Measurements from ENCODE around the gene ZC3H10. TPM values are rescaled to one million over a fixed set of nuclear protein-coding genes. Genes with fewer than 3 reads are reported as not detected.

ZC3H10 gene
- total and polyA plus RNA-seq, 2 of the 13 experiments (the other 11 are each of a cell fraction or from before 2014, with no cell fraction given), result 0.70 to 2.3 TPM

DNA sequence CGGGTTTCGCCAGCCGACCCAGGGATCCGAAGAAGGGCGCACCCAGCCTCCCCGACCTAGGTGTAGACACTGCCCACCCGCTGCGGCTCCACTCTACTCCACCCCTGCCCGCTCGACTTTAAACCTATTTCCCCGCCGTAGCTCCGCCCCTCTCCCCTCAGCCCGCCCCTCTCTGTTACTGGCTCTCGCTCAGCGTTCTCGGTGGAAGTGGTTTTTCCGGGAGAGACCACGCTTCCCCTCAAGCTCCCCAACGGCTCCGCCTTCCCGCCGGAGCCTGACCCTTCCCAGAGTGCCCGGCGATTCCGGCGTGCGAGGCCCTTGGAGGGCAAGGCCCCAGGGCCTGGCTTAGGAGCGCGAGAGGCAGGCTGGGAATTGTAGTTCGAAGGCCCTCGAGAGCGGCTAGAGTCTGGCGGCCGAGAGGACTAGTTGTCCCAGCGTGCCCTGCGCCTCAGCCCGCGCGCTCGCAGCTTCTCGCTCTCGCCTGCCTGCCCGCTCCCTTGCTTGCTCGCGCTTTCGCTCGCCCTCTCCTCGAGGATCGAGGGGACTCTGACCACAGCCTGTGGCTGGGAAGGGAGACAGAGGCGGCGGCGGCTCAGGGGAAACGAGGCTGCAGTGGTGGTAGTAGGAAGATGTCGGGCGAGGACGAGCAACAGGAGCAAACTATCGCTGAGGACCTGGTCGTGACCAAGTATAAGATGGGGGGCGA, 13.8 kb upstream of the ZC3H10 start, which contains the start of gene PA2G4 (continued):
- TF ChIP-seq, protein P1, sequence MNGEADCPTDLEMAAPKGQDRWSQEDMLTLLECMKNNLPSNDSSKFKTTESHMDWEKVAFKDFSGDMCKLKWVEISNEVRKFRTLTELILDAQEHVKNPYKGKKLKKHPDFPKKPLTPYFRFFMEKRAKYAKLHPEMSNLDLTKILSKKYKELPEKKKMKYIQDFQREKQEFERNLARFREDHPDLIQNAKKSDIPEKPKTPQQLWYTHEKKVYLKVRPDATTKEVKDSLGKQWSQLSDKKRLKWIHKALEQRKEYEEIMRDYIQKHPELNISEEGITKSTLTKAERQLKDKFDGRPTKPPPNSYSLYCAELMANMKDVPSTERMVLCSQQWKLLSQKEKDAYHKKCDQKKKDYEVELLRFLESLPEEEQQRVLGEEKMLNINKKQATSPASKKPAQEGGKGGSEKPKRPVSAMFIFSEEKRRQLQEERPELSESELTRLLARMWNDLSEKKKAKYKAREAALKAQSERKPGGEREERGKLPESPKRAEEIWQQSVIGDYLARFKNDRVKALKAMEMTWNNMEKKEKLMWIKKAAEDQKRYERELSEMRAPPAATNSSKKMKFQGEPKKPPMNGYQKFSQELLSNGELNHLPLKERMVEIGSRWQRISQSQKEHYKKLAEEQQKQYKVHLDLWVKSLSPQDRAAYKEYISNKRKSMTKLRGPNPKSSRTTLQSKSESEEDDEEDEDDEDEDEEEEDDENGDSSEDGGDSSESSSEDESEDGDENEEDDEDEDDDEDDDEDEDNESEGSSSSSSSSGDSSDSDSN (CRISPR knock-in tag; IDR thresholded peaks at IDR 0.05), result peak; percentile 89
- TF ChIP-seq CBX1 (IDR thresholded peaks at IDR 0.05; ENCODE audit: low read depth) (peak; percentile 90), KDM3A (CRISPR knock-in tag; IDR thresholded peaks at IDR 0.05; ENCODE audit: low read depth) (peak; percentile 78; the same call in 1 of the 2 replicates), ZNF496 (CRISPR knock-in tag; IDR thresholded peaks at IDR 0.05; ENCODE audit: insufficient replicate concordance) (no peak), SMARCC2 (IDR thresholded peaks at IDR 0.05) (no peak), PCBP2 (optimal IDR thresholded peaks at IDR 0.05; ENCODE audit: low read depth, low read length, poor library complexity, severe bottlenecking) (no peak), YEATS4 (CRISPR knock-in tag; IDR thresholded peaks at IDR 0.05; ENCODE audit: borderline replicate concordance) (peak; percentile 80), ZZZ3 (CRISPR knock-in tag; IDR thresholded peaks at IDR 0.05; ENCODE audit: borderline replicate concordance) (peak; percentile 81; the same call in 1 of the 2 replicates), POLR2G (IDR thresholded peaks at IDR 0.05; ENCODE audit: low read depth, low read length) (peak; percentile 98), ZMYM4 (CRISPR knock-in tag; IDR thresholded peaks at IDR 0.05) (peak; percentile 86), FOXA3 (CRISPR knock-in tag; IDR thresholded peaks at IDR 0.05) (peak; percentile 68), BRCA1 (CRISPR knock-in tag; IDR thresholded peaks at IDR 0.05) (no peak; the same call in 1 of the 2 replicates), FOXK2 (IDR thresholded peaks at IDR 0.05) (peak; percentile 34; the same call in 1 of the 2 replicates), ZNF605 (CRISPR knock-in tag; IDR thresholded peaks at IDR 0.05) (peak; percentile 82; the same call in 1 of the 2 replicates), ZNF224 (CRISPR knock-in tag; IDR thresholded peaks at IDR 0.05) (peak; percentile 90; the same call in 1 of the 2 replicates), STAT5B (CRISPR knock-in tag; IDR thresholded peaks at IDR 0.05) (0 out of 2 replicates have a peak, but pooled peaks have one; percentile 28), ZFP1 (CRISPR knock-in tag; IDR thresholded peaks at IDR 0.05) (peak; percentile 89), ZBTB7A (CRISPR knock-in tag; IDR thresholded peaks at IDR 0.05) (no peak; the same call in 1 of the 2 replicates)
- TF ChIP-seq, protein P2, sequence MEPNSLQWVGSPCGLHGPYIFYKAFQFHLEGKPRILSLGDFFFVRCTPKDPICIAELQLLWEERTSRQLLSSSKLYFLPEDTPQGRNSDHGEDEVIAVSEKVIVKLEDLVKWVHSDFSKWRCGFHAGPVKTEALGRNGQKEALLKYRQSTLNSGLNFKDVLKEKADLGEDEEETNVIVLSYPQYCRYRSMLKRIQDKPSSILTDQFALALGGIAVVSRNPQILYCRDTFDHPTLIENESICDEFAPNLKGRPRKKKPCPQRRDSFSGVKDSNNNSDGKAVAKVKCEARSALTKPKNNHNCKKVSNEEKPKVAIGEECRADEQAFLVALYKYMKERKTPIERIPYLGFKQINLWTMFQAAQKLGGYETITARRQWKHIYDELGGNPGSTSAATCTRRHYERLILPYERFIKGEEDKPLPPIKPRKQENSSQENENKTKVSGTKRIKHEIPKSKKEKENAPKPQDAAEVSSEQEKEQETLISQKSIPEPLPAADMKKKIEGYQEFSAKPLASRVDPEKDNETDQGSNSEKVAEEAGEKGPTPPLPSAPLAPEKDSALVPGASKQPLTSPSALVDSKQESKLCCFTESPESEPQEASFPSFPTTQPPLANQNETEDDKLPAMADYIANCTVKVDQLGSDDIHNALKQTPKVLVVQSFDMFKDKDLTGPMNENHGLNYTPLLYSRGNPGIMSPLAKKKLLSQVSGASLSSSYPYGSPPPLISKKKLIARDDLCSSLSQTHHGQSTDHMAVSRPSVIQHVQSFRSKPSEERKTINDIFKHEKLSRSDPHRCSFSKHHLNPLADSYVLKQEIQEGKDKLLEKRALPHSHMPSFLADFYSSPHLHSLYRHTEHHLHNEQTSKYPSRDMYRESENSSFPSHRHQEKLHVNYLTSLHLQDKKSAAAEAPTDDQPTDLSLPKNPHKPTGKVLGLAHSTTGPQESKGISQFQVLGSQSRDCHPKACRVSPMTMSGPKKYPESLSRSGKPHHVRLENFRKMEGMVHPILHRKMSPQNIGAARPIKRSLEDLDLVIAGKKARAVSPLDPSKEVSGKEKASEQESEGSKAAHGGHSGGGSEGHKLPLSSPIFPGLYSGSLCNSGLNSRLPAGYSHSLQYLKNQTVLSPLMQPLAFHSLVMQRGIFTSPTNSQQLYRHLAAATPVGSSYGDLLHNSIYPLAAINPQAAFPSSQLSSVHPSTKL (CRISPR knock-in tag; IDR thresholded peaks at IDR 0.05), result 0 out of 2 replicates have a peak, but pooled peaks have one; percentile 51
- TF ChIP-seq, protein P3, sequence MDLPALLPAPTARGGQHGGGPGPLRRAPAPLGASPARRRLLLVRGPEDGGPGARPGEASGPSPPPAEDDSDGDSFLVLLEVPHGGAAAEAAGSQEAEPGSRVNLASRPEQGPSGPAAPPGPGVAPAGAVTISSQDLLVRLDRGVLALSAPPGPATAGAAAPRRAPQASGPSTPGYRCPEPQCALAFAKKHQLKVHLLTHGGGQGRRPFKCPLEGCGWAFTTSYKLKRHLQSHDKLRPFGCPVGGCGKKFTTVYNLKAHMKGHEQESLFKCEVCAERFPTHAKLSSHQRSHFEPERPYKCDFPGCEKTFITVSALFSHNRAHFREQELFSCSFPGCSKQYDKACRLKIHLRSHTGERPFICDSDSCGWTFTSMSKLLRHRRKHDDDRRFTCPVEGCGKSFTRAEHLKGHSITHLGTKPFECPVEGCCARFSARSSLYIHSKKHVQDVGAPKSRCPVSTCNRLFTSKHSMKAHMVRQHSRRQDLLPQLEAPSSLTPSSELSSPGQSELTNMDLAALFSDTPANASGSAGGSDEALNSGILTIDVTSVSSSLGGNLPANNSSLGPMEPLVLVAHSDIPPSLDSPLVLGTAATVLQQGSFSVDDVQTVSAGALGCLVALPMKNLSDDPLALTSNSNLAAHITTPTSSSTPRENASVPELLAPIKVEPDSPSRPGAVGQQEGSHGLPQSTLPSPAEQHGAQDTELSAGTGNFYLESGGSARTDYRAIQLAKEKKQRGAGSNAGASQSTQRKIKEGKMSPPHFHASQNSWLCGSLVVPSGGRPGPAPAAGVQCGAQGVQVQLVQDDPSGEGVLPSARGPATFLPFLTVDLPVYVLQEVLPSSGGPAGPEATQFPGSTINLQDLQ (CRISPR knock-in tag; IDR thresholded peaks at IDR 0.05), result peak; percentile 58; the same call in 1 of the 2 replicates
- TF ChIP-seq, protein P4, sequence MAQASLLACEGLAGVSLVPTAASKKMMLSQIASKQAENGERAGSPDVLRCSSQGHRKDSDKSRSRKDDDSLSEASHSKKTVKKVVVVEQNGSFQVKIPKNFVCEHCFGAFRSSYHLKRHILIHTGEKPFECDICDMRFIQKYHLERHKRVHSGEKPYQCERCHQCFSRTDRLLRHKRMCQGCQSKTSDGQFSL (CRISPR knock-in tag; IDR thresholded peaks at IDR 0.05), result 0 out of 2 replicates have a peak, but pooled peaks have one; percentile 10

Data from HepG2 (cell line).